Endothelial cell of umbilical vein (primary cell): Measurements from ENCODE around the gene PPP1R12C. TPM values are rescaled to one million over a fixed set of nuclear protein-coding genes. Genes with fewer than 3 reads are reported as not detected.

Experiments
- BruUV-seq: library from RNA; stranded (reverse); fragments of 400-500 nt; replicated peaks from 2 replicates; lab custom pipeline; 2021; lab: Mats Ljungman, UMichigan
- CTCF ChIA-PET: fragments of 300-600, 350-600 bp; sonication (Branson Sonifier 250); formaldehyde crosslinking; loops from one replicate; lab custom pipeline; 2021; ENCODE audit warnings: antibody characterized with exemption, inconsistent platforms; lab: Charles Lee
- POLR2A ChIA-PET: fragments of 300-600, 350-600 bp; sonication (Branson Sonifier 250); formaldehyde crosslinking; loops from one replicate; lab custom pipeline; 2021; ENCODE audit warnings: antibody characterized with exemption, inconsistent platforms; lab: Charles Lee
- DNase-seq: peaks from one replicate; pipeline ENCODE4 v3.0.0-alpha.2; 2011; ENCODE audit warnings: low read depth, low spot score
- FAIRE-seq: peaks from 2 replicates; lab custom pipeline; 2011; peaks lifted over from hg19 to GRCh38; lab: Jason Lieb, UNC
- H2AFZ ChIP-seq: 2 replicates; pipeline ENCODE4 v1.6.0; 2012; ENCODE audit warnings: low read depth, low read length, control low read depth, inconsistent platforms
- H3K27ac ChIP-seq: 2 replicates; pipeline ENCODE4 v1.5.1; 2011; ENCODE audit warnings: low read depth, mild to moderate bottlenecking, control low read depth, low read length, moderate library complexity; ENCODE audit not compliant: insufficient read depth
- H3K27me3 ChIP-seq, 2 experiments: 2 replicates each; pipeline versions ENCODE4 v1.6.0 to v1.6.1; 2011; ENCODE audit warnings: low read length in 2 of 2, mixed read lengths in 1 of 2; ENCODE audit not compliant: control insufficient read depth in 2 of 2, insufficient read depth in 2 of 2
- H3K36me3 ChIP-seq, 2 experiments: 2 replicates in 1 of 2; 3 replicates in 1 of 2; pipeline ENCODE4 v1.5.1; 2011; ENCODE audit warnings: low read length in 2 of 2, mild to moderate bottlenecking in 1 of 2, moderate library complexity in 1 of 2; ENCODE audit not compliant: control insufficient read depth in 2 of 2, insufficient read depth in 2 of 2; ENCODE audit errors: extremely low read depth in 1 of 2
- H3K4me1 ChIP-seq: 3 replicates; pipeline ENCODE4 v1.5.1; 2011; ENCODE audit warnings: mild to moderate bottlenecking, low read length; ENCODE audit not compliant: control insufficient read depth, insufficient read depth; ENCODE audit errors: extremely low read depth
- H3K4me2 ChIP-seq: 2 replicates; pipeline ENCODE4 v1.6.1; 2011; ENCODE audit warnings: low read length, control low read depth, mixed read lengths; ENCODE audit not compliant: insufficient read depth
- H3K4me3 ChIP-seq, 3 experiments: fragments of 200-600 bp in 1 of 3; sonication (generic), shearing (Covaris generic) in 1 of 3; replicated peaks in 1 of 3; 2 replicates each; pipeline ENCODE4 v1.5.1; 2011 to 2016; ENCODE audit warnings: control low read depth in 3 of 3, low read length in 3 of 3, mild to moderate bottlenecking in 2 of 3, inconsistent platforms in 1 of 3, low read depth in 1 of 3, moderate library complexity in 1 of 3; ENCODE audit not compliant: insufficient read depth in 1 of 3
- H3K79me2 ChIP-seq: 2 replicates; pipeline ENCODE4 v1.6.0; 2012; ENCODE audit warnings: low read length, inconsistent platforms; ENCODE audit not compliant: control insufficient read depth, insufficient read depth
- H3K9ac ChIP-seq: replicated peaks from 2 replicates; pipeline ENCODE3; 2011; ENCODE audit warnings: low read length, control low read depth; ENCODE audit not compliant: insufficient read depth; ENCODE audit errors: extremely low read depth
- H3K9me1 ChIP-seq: replicated peaks from 3 replicates; pipeline ENCODE4 v1.6.0; 2011; ENCODE audit warnings: mild to moderate bottlenecking, low read length; ENCODE audit not compliant: control insufficient read depth, insufficient read depth; ENCODE audit errors: extremely low read depth
- H3K9me3 ChIP-seq: replicated peaks from 2 replicates; pipeline ENCODE4 v1.5.1; 2012; ENCODE audit warnings: low read length, inconsistent platforms; ENCODE audit not compliant: control insufficient read depth, insufficient read depth
- H4K20me1 ChIP-seq: replicated peaks from 2 replicates; pipeline ENCODE3; 2011; ENCODE audit warnings: mild to moderate bottlenecking, low read length; ENCODE audit not compliant: control insufficient read depth, insufficient read depth; ENCODE audit errors: extremely low read depth
- EZH2 ChIP-seq: IDR thresholded peaks from 2 replicates; pipeline ENCODE4 v1.6.1; 2012; ENCODE audit warnings: borderline replicate concordance, low read depth, mild to moderate bottlenecking, moderate library complexity, low read length, inconsistent platforms; ENCODE audit not compliant: severe bottlenecking
- FOS ChIP-seq: IDR thresholded peaks from 2 replicates; pipeline ENCODE4 v1.6.1; 2011; ENCODE audit warnings: mild to moderate bottlenecking, low read length, moderate library complexity, borderline replicate concordance; ENCODE audit not compliant: insufficient read depth
- GATA2 ChIP-seq: IDR thresholded peaks from 2 replicates; pipeline ENCODE4 v1.7.0; 2011; ENCODE audit warnings: low read depth, mild to moderate bottlenecking, moderate library complexity, mixed read lengths, low read length; ENCODE audit not compliant: insufficient read length, insufficient read depth
- JUN ChIP-seq: IDR thresholded peaks from 2 replicates; pipeline ENCODE4 v1.6.1; 2011; ENCODE audit warnings: borderline replicate concordance, low read depth; ENCODE audit not compliant: insufficient read length, insufficient read depth
- MYC ChIP-seq: IDR thresholded peaks from one replicate; pipeline ENCODE4 v1.6.1; 2011; ENCODE audit warnings: mild to moderate bottlenecking, low read depth, low read length
- POLR2A ChIP-seq: IDR thresholded peaks from 2 replicates; pipeline ENCODE4 v1.6.1; 2012; ENCODE audit warnings: low read depth, mild to moderate bottlenecking, control low read depth, low read length
- POLR2AphosphoS5 ChIP-seq: IDR thresholded peaks from 2 replicates; pipeline ENCODE4 v1.6.1; 2012; ENCODE audit warnings: low read depth, mild to moderate bottlenecking, control low read depth, low read length, moderate library complexity; ENCODE audit not compliant: insufficient read depth
- dilution Hi-C: fragments of 300-500 bp; cut with MboI; formaldehyde crosslinking; loops from one replicate; pipeline ENCODE4 v1.15.0; 2019; ENCODE audit warnings: low sequenced_read_pairs; ENCODE audit not compliant: extremely low pct_ligation_motif_present
- intact Hi-C: fragments of 100-400 bp; cut with micrococcal nuclease; formaldehyde crosslinking; loops from one replicate; pipeline ENCODE4 v1.10.0; 2022
- polyA plus RNA-seq, 4 experiments: library from polyadenylated mRNA; depleted of rRNA in 3 of 4; stranded (reverse) in 3 of 4; unstranded in 1 of 4; fragments of >200 nt; gene quantifications; 2 replicates each; pipeline versions ENCODE4 v1.2.1 to v1.2.3, GENCODE V29; 2011 to 2012; ENCODE audit warnings: missing spikeins in 1 of 4
- total RNA-seq: library from RNA; stranded (reverse); gene quantifications from 2 replicates; pipeline ENCODE4 v1.2.3, GENCODE V29; 2021
- TF ChIP-seq, protein P1 (sequence below), 2 donors: IDR thresholded peaks; 1 replicate in 1 of 2; 2 replicates in 1 of 2; pipeline ENCODE4 v1.5.1; 2011; ENCODE audit warnings: low read length in 2 of 2, mild to moderate bottlenecking in 2 of 2, moderate library complexity in 2 of 2, control low read depth in 1 of 2, inconsistent platforms in 1 of 2, low read depth in 1 of 2; ENCODE audit not compliant: insufficient read depth in 1 of 2; ENCODE audit errors: extremely low read depth in 1 of 2

PPP1R12C gene
- total and polyA plus RNA-seq, 2 donors (not counting 3 experiments of a cell fraction or from before 2014, with no cell fraction given): 69.5 to 149 TPM

- BruUV-seq: no TSS peak
- POLR2A ChIA-PET: no interaction called here
- Histone ChIP-seq H3K79me2 (no peaks in the 10 kb centered on the region), H3K27me3 (no peaks in the 10 kb centered on the region), H2AFZ (no peak overlapping the region), H3K4me2 (no peak overlapping the region), H3K9me3 (no peaks in the 10 kb centered on the region), H3K4me1 (no peaks in the 10 kb centered on the region), H3K27ac (no peak overlapping the region), H3K9ac (no peak overlapping the region), H3K9me1 (no peaks in the 10 kb centered on the region), H3K4me3 (no peak overlapping the region), H4K20me1 (no peaks in the 10 kb centered on the region), H3K36me3 (no peaks in the 10 kb centered on the region)
- FAIRE-seq: no peak
- dilution Hi-C loops: no loop called here
- TF ChIP-seq POLR2AphosphoS5: no peak
- no peak for TF ChIP-seq MYC
- no peak for TF ChIP-seq JUN
- TF ChIP-seq, protein P1, sequence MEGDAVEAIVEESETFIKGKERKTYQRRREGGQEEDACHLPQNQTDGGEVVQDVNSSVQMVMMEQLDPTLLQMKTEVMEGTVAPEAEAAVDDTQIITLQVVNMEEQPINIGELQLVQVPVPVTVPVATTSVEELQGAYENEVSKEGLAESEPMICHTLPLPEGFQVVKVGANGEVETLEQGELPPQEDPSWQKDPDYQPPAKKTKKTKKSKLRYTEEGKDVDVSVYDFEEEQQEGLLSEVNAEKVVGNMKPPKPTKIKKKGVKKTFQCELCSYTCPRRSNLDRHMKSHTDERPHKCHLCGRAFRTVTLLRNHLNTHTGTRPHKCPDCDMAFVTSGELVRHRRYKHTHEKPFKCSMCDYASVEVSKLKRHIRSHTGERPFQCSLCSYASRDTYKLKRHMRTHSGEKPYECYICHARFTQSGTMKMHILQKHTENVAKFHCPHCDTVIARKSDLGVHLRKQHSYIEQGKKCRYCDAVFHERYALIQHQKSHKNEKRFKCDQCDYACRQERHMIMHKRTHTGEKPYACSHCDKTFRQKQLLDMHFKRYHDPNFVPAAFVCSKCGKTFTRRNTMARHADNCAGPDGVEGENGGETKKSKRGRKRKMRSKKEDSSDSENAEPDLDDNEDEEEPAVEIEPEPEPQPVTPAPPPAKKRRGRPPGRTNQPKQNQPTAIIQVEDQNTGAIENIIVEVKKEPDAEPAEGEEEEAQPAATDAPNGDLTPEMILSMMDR (IDR thresholded peaks at IDR 0.05; ENCODE audit: extremely low read depth in 1 of 2, insufficient read depth in 1 of 2, low read depth in 1 of 2, low read length in 2 of 2): no peak
- TF ChIP-seq GATA2: no peak
- TF ChIP-seq EZH2: no peak
- no peak for TF ChIP-seq FOS
- TF ChIP-seq POLR2A: no peak
- intact Hi-C loops: loop anchor here (10.0 kb wide), 1 partner anchor 463 kb away; no protein-coding TSS in a partner anchor
- CTCF ChIA-PET: no interaction called here
- no peak for DNase-seq
Observed at GRCh38 chr19:55137915-55138314, 20.5 kb upstream of the PPP1R12C start.
